ENCODE results near the gene IMMP2L. TPM values are rescaled to one million over a fixed set of nuclear protein-coding genes. Genes with fewer than 3 reads are reported as not detected.

Gene IMMP2L
- total RNA-seq, 1 donor = 19.9 TPM

DNA sequence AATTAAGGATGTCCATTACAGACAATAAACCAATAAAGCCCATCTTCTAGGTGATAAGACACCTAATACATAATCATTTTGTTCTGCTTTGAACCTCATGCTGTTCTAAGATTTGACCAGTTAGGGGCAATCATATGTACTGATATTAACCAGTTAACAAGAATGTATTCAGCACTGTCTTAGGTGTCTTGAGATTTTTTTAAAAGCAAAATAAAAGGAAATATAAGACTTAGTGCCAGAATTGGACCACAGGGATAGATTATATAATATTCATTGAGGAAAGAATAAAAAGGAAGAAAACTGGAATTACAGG, 32.0 kb downstream of the IMMP2L start:
- Histone ChIP-seq H3K27ac (ENCODE audit: low read depth, low read length) (no peak overlapping the region), H3K4me1 (ENCODE audit: insufficient read depth, low read length) (peaks cover 7% of the 10 kb centered on the region), H3K9me3 (ENCODE audit: low read depth, low read length) (no peaks in the 10 kb centered on the region), H2AFZ (ENCODE audit: low read length) (no peak overlapping the region), H3K4me3 (ENCODE audit: insufficient read depth, low read length) (no peak overlapping the region), H3K36me3 (ENCODE audit: insufficient read depth, low read length) (no peaks in the 10 kb centered on the region), H3K27me3 (ENCODE audit: insufficient read depth, low read length) (no peaks in the 10 kb centered on the region), H4K20me1 (ENCODE audit: insufficient read depth, low read length) (no peaks in the 10 kb centered on the region), H3K4me2 (ENCODE audit: insufficient read depth, low read length) (no peak overlapping the region), H3K79me2 (ENCODE audit: insufficient read depth, low read length) (no peaks in the 10 kb centered on the region)
- TF ChIP-seq, protein P1, sequence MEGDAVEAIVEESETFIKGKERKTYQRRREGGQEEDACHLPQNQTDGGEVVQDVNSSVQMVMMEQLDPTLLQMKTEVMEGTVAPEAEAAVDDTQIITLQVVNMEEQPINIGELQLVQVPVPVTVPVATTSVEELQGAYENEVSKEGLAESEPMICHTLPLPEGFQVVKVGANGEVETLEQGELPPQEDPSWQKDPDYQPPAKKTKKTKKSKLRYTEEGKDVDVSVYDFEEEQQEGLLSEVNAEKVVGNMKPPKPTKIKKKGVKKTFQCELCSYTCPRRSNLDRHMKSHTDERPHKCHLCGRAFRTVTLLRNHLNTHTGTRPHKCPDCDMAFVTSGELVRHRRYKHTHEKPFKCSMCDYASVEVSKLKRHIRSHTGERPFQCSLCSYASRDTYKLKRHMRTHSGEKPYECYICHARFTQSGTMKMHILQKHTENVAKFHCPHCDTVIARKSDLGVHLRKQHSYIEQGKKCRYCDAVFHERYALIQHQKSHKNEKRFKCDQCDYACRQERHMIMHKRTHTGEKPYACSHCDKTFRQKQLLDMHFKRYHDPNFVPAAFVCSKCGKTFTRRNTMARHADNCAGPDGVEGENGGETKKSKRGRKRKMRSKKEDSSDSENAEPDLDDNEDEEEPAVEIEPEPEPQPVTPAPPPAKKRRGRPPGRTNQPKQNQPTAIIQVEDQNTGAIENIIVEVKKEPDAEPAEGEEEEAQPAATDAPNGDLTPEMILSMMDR (IDR thresholded peaks at IDR 0.05; ENCODE audit: extremely low read depth, low read depth, low read length) = no peak
- DNase-seq (ENCODE audit: insufficient read length, low spot score, missing footprints) = no peak

DNA sequence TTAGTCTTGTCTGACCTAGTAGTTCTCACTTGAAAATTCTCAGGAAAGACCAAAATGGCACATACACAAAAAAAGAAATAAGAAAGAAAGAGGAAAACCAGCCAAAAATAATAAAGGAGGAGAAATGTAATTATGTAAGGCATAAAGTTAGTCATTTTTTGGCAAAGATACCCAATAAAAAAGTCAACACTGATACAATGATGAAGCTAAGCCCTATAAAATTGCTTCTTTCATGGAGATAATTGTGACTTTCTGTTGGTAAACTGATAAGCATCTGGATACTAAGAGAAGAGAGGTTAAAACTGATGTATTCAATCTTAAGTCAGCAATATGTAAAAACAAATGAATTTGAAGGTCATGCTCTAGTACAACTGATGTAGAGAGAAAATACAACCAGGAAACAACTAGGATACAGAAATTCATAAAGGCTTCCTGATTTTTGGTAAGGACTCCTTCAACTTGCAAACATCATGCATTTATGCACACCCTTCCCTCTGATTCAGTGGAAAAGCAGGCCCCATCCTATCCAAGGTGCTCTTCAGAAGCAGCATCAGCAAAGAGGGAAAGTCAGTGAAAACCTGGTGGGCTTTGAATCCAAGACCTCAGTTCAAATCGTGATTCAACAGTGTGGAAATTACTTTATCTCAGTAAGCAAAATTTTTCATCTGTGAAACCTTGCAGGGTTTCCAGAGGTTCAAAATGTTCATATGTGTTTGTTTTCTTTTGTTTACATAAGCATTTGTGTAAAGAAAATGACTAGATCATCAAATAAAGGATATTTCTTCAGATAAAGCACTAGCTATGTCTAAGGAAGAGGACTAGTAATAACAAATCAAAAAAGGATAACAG, 32.6 kb downstream of the IMMP2L start:
- no peaks in the 10 kb centered on the region for H3K9me3 ChIP-seq (ENCODE audit: low read depth, low read length)
- no peaks in the 10 kb centered on the region for H3K79me2 ChIP-seq (ENCODE audit: insufficient read depth, low read length)
- no peaks in the 10 kb centered on the region for H3K27me3 ChIP-seq (ENCODE audit: insufficient read depth, low read length)
- H3K4me3 ChIP-seq (ENCODE audit: insufficient read depth, low read length) = no peak overlapping the region
- no peak overlapping the region for H3K4me2 ChIP-seq (ENCODE audit: insufficient read depth, low read length)
- TF ChIP-seq, protein P1 (IDR thresholded peaks at IDR 0.05; ENCODE audit: extremely low read depth, low read depth, low read length) = no peak
- no peaks in the 10 kb centered on the region for H4K20me1 ChIP-seq (ENCODE audit: insufficient read depth, low read length)
- H3K36me3 ChIP-seq (ENCODE audit: insufficient read depth, low read length) = no peaks in the 10 kb centered on the region
- H2AFZ ChIP-seq (ENCODE audit: low read length) = no peak overlapping the region
- no peak overlapping the region for H3K27ac ChIP-seq (ENCODE audit: low read depth, low read length)
- DNase-seq (ENCODE audit: insufficient read length, low spot score, missing footprints) = no peak
- peaks cover 7% of the 10 kb centered on the region for H3K4me1 ChIP-seq (ENCODE audit: insufficient read depth, low read length)

DNA sequence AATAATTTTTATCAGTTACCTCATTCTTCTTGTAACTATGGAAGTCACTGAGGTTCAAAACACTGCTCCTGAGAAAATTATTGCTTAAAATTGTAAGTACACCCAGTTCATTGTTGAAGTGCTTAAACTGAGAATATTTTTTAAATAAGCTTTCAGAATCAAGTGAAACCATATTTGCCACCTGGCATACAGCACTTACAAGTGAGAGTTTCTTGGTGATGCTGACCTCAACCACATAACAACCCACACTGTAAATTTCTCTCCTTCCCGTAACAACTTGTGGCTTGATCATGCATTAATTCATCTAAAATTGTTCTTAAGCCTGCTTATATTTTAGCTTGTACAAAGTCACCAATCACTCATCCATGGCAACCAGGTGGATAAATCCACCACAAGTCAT, 34.0 kb downstream of the IMMP2L start:
- DNase-seq (ENCODE audit: insufficient read length, low spot score, missing footprints) = no peak
- Histone ChIP-seq H3K4me2 (ENCODE audit: insufficient read depth, low read length) (no peak overlapping the region), H3K27me3 (ENCODE audit: insufficient read depth, low read length) (no peaks in the 10 kb centered on the region), H4K20me1 (ENCODE audit: insufficient read depth, low read length) (no peaks in the 10 kb centered on the region), H3K9me3 (ENCODE audit: low read depth, low read length) (no peaks in the 10 kb centered on the region), H3K27ac (ENCODE audit: low read depth, low read length) (no peak overlapping the region), H3K79me2 (ENCODE audit: insufficient read depth, low read length) (no peaks in the 10 kb centered on the region), H3K36me3 (ENCODE audit: insufficient read depth, low read length) (no peaks in the 10 kb centered on the region), H2AFZ (ENCODE audit: low read length) (no peak overlapping the region), H3K4me3 (ENCODE audit: insufficient read depth, low read length) (no peak overlapping the region), H3K4me1 (ENCODE audit: insufficient read depth, low read length) (peaks cover 7% of the 10 kb centered on the region)
- TF ChIP-seq, protein P1 (IDR thresholded peaks at IDR 0.05; ENCODE audit: extremely low read depth, low read depth, low read length) = no peak

DNA sequence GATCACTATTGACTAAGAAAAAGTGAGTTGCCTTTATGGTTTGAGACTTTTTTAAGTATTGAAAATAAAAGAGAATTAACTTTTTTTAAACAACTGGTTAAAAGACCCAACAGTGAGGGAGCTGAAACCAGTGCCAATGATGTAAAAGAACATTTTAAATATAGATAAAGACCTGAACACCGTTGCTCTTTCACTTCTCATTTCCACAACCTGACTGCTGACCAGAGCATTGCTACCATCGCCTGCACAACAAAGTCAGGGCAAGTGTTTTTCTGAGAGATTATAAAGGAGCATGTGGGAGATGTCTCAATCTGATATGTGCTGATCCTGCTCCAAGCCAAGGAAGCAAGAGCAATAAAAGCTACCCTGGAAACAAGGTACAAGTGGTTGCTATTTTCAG, 34.7 kb downstream of the IMMP2L start:
- Histone ChIP-seq H2AFZ (ENCODE audit: low read length) (no peak overlapping the region), H3K9me3 (ENCODE audit: low read depth, low read length) (no peaks in the 10 kb centered on the region), H3K79me2 (ENCODE audit: insufficient read depth, low read length) (no peaks in the 10 kb centered on the region), H4K20me1 (ENCODE audit: insufficient read depth, low read length) (no peaks in the 10 kb centered on the region), H3K4me2 (ENCODE audit: insufficient read depth, low read length) (no peak overlapping the region), H3K27ac (ENCODE audit: low read depth, low read length) (no peak overlapping the region), H3K36me3 (ENCODE audit: insufficient read depth, low read length) (no peaks in the 10 kb centered on the region), H3K4me3 (ENCODE audit: insufficient read depth, low read length) (no peak overlapping the region), H3K4me1 (ENCODE audit: insufficient read depth, low read length) (peaks cover 4% of the 10 kb centered on the region), H3K27me3 (ENCODE audit: insufficient read depth, low read length) (no peaks in the 10 kb centered on the region)
- DNase-seq (ENCODE audit: insufficient read length, low spot score, missing footprints) = no peak
- TF ChIP-seq, protein P1 (IDR thresholded peaks at IDR 0.05; ENCODE audit: extremely low read depth, low read depth, low read length) = no peak

All from osteoblast (primary cell).